Neural progenitor cell (in vitro differentiated cells): ENCODE measurements around the gene SSTR4. TPM values are rescaled to one million over a fixed set of nuclear protein-coding genes. Genes with fewer than 3 reads are reported as not detected.

Source experiments
- DNase-seq: peaks from one replicate; pipeline ENCODE4 v3.0.0-alpha.2; 2016; ENCODE audit warnings: low spot score
- H2AFZ ChIP-seq: fragments of 200-600 bp; sonication (generic); replicated peaks from 2 replicates; pipeline ENCODE4 v1.6.1; 2016; ENCODE audit warnings: antibody characterized with exemption
- H3F3A ChIP-seq: fragments of 200-600 bp; sonication (generic); 2 replicates; pipeline ENCODE4 v1.6.1; 2016; ENCODE audit warnings: antibody characterized with exemption, low read depth
- H3K27ac ChIP-seq: fragments of 200-600 bp; sonication (generic); 2 replicates; pipeline ENCODE4 v1.5.1; 2016; ENCODE audit warnings: mild to moderate bottlenecking
- H3K27me3 ChIP-seq: fragments of 200-600 bp; sonication (generic); 2 replicates; pipeline ENCODE4 v1.6.1; 2016; ENCODE audit warnings: mild to moderate bottlenecking, moderate library complexity
- H3K36me3 ChIP-seq: fragments of 200-600 bp; sonication (generic); 2 replicates; pipeline ENCODE4 v1.5.1; 2016
- H3K4me1 ChIP-seq: fragments of 200-600 bp; sonication (generic); 2 replicates; pipeline ENCODE4 v1.6.1; 2016; ENCODE audit warnings: mixed run types
- H3K4me2 ChIP-seq: fragments of 200-600 bp; sonication (generic); 2 replicates; pipeline ENCODE4 v1.6.1; 2016
- H3K4me3 ChIP-seq: fragments of 200-600 bp; sonication (generic); 2 replicates; pipeline ENCODE4 v1.5.1; 2016
- H3K79me2 ChIP-seq: fragments of 200-600 bp; sonication (generic); 2 replicates; pipeline ENCODE4 v1.6.1; 2016; ENCODE audit warnings: low read depth
- H3K9ac ChIP-seq: fragments of 200-600 bp; sonication (generic); 2 replicates; pipeline ENCODE4 v1.6.1; 2016
- H3K9me3 ChIP-seq: fragments of 200-600 bp; sonication (generic); 2 replicates; pipeline ENCODE4 v1.5.1; 2016; ENCODE audit warnings: low read depth
- H4K20me1 ChIP-seq: fragments of 200-600 bp; sonication (generic); 2 replicates; pipeline ENCODE4 v1.6.1; 2016; ENCODE audit warnings: low read depth
- H3K27ac Mint-ChIP-seq: 3 replicates; pipeline ENCODE4 v1.8.0; 2021; ENCODE audit warnings: mixed read lengths
- H3K27me3 Mint-ChIP-seq: 2 replicates; pipeline ENCODE4 v1.8.0; 2022; ENCODE audit warnings: low read depth, mild to moderate bottlenecking, inconsistent platforms, moderate library complexity, mixed read lengths; ENCODE audit not compliant: insufficient read depth
- H3K36me3 Mint-ChIP-seq: 3 replicates; pipeline ENCODE4 v1.8.0; 2021; ENCODE audit warnings: mixed read lengths
- H3K4me1 Mint-ChIP-seq: 3 replicates; pipeline ENCODE4 v1.8.0; 2021; ENCODE audit warnings: mixed read lengths
- H3K4me3 Mint-ChIP-seq: 3 replicates; pipeline ENCODE4 v1.8.0; 2021; ENCODE audit warnings: mild to moderate bottlenecking, moderate library complexity, mixed read lengths
- H3K9me3 Mint-ChIP-seq: 3 replicates; pipeline ENCODE4 v1.8.0; 2020; ENCODE audit warnings: mixed read lengths
- CTCF ChIP-seq: fragments of 200-600 bp; sonication (generic); IDR thresholded peaks from 2 replicates; pipeline ENCODE4 v1.5.1; 2017; ENCODE audit warnings: antibody characterized with exemption, mild to moderate bottlenecking
- EZH2 ChIP-seq: fragments of 200-600 bp; sonication (generic); IDR thresholded peaks from 2 replicates; pipeline ENCODE4 v1.6.1; 2017; ENCODE audit warnings: antibody characterized with exemption, mild to moderate bottlenecking, moderate library complexity
- EZH2phosphoT487 ChIP-seq: fragments of 200-600 bp; sonication (generic); IDR thresholded peaks from 2 replicates; pipeline ENCODE4 v1.6.1; 2017; ENCODE audit warnings: antibody characterized with exemption
- total RNA-seq: library from RNA; depleted of rRNA; stranded (reverse); fragments of >200 nt; gene quantifications from 2 replicates; pipeline ENCODE4 v1.2.3, GENCODE V29; 2015; ENCODE audit warnings: low replicate concordance

SSTR4 gene
- total RNA-seq, 1 donor from 2014 or later, result not detected

GRCh38 chr20:23049201-23050075, 14.3 kb downstream of the SSTR4 start, which contains the start of gene THBD:
Gene THBD (minus strand): TSS chr20:23049672. CDS start chr20:23049504, 168 bp downstream.
- Histone ChIP-seq H3K27ac (no peak within 1 kb of the TSS), H3K4me1 (peaks cover 10% of the 10 kb centered on the region), H2AFZ (peak within 1 kb of the TSS; percentile 73), H3K27me3 (peaks cover 96% of the 10 kb centered on the region), H3K4me2 (peak within 1 kb of the TSS; percentile 87), H4K20me1 (peaks cover 17% of the 10 kb centered on the region), H3K9me3 (no peaks in the 10 kb centered on the region), H3K4me3 (peak within 1 kb of the TSS; percentile 49), H3K9ac (no peak within 1 kb of the TSS), H3F3A (peaks cover 18% of the 10 kb centered on the region), H3K36me3 (no peaks in the 10 kb centered on the region), H3K79me2 (no peaks in the 10 kb centered on the region)
- Mint-ChIP-seq H3K27ac (no peak within 1 kb of the TSS), H3K4me1 (peaks cover 12% of the 10 kb centered on the region), H3K36me3 (no peaks in the 10 kb centered on the region), H3K9me3 (peaks cover 4% of the 10 kb centered on the region), H3K27me3 (peaks cover 45% of the 10 kb centered on the region), H3K4me3 (peak within 1 kb of the TSS; percentile 88)
- no peak for TF ChIP-seq EZH2phosphoT487
- TF ChIP-seq CTCF, result no peak
- peak; percentile 87 for TF ChIP-seq EZH2
- DNase-seq, result peak; percentile 64

- peaks cover 10% of the 10 kb centered on the region for H3K4me1 ChIP-seq
- no peaks in the 10 kb centered on the region for H3K36me3 ChIP-seq
- no peak overlapping the region for H3K27ac ChIP-seq
- Mint-ChIP-seq H3K4me3 (peak overlapping the region; percentile 88), H3K4me1 (peaks cover 12% of the 10 kb centered on the region), H3K9me3 (peaks cover 4% of the 10 kb centered on the region), H3K36me3 (no peaks in the 10 kb centered on the region), H3K27ac (no peak overlapping the region), H3K27me3 (peaks cover 45% of the 10 kb centered on the region)
- H3F3A ChIP-seq, result peaks cover 18% of the 10 kb centered on the region
- TF ChIP-seq EZH2, result no peak
- TF ChIP-seq CTCF, result no peak
- no peak for TF ChIP-seq EZH2phosphoT487
- peak overlapping the region; percentile 49 for H3K4me3 ChIP-seq
- peaks cover 17% of the 10 kb centered on the region for H4K20me1 ChIP-seq
- H3K9ac ChIP-seq, result no peak overlapping the region
- H3K9me3 ChIP-seq, result no peaks in the 10 kb centered on the region
- no peaks in the 10 kb centered on the region for H3K79me2 ChIP-seq
- peaks cover 88% of the 10 kb centered on the region for H3K27me3 ChIP-seq
- H2AFZ ChIP-seq, result peak overlapping the region; percentile 73
- peak; percentile 47 for DNase-seq
- H3K4me2 ChIP-seq, result peak overlapping the region; percentile 87
Observed at GRCh38 chr20:23050076-23050838, 15.1 kb downstream of the SSTR4 start.

GRCh38 chr20:23050847-23051627, 15.9 kb downstream of the SSTR4 start:
- peak overlapping the region; percentile 93 for H2AFZ ChIP-seq
- no peaks in the 10 kb centered on the region for H3K36me3 Mint-ChIP-seq
- H3K4me2 ChIP-seq, result peak overlapping the region; percentile 87
- H4K20me1 ChIP-seq, result peaks cover 17% of the 10 kb centered on the region
- no peaks in the 10 kb centered on the region for H3K9me3 ChIP-seq
- H3K36me3 ChIP-seq, result no peaks in the 10 kb centered on the region
- peaks cover 12% of the 10 kb centered on the region for H3K4me1 Mint-ChIP-seq
- peaks cover 81% of the 10 kb centered on the region for H3K27me3 ChIP-seq
- no peak overlapping the region for H3K27ac Mint-ChIP-seq
- peaks cover 18% of the 10 kb centered on the region for H3F3A ChIP-seq
- TF ChIP-seq CTCF, result peak; percentile 82
- no peak for TF ChIP-seq EZH2phosphoT487
- TF ChIP-seq EZH2, result no peak
- H3K79me2 ChIP-seq, result no peaks in the 10 kb centered on the region
- no peak overlapping the region for H3K9ac ChIP-seq
- peaks cover 42% of the 10 kb centered on the region for H3K27me3 Mint-ChIP-seq
- peak overlapping the region; percentile 88 for H3K4me3 Mint-ChIP-seq
- H3K9me3 Mint-ChIP-seq, result peaks cover 4% of the 10 kb centered on the region
- DNase-seq, result peak; percentile 93
- H3K4me1 ChIP-seq, result peaks cover 10% of the 10 kb centered on the region
- H3K4me3 ChIP-seq, result peak overlapping the region; percentile 49
- H3K27ac ChIP-seq, result no peak overlapping the region
